Ecto neural progenitor cell (in vitro differentiated cells): ENCODE data around the gene APOH.
"Not testable (repeated sequence)": the region's sequence is repeated elsewhere in the genome, so short reads cannot be mapped to it uniquely, and the experiment has no call there.

Source experiments
- DNase-seq: peaks from one replicate; pipeline ENCODE4 v3.0.0-alpha.2; 2018; ENCODE audit warnings: low spot score

APOH gene

GRCh38 chr17:66228887-66229782 lies at the start of gene APOH:
APOH (minus strand) TSS chr17:66229415; CDS start chr17:66229379, 36 bp downstream.
- DNase-seq: no peak

- DNase-seq: no peak
These were observed 48.0 kb upstream of the APOH start for GRCh38 chr17:66277191-66277590.

- no peak for DNase-seq
These were observed 47.2 kb upstream of the APOH start for GRCh38 chr17:66276328-66276937.

- no peak for DNase-seq
These were observed 46.4 kb upstream of the APOH start for GRCh38 chr17:66275651-66276050.

GRCh38 chr17:66273586-66273848 lies 44.3 kb upstream of the APOH start:
- no peak for DNase-seq

GRCh38 chr17:66272811-66273585 lies 43.8 kb upstream of the APOH start:
- no peak for DNase-seq

GRCh38 chr17:66271512-66271911 lies 42.3 kb upstream of the APOH start:
- no peak for DNase-seq

GRCh38 chr17:66270106-66270505 lies 40.9 kb upstream of the APOH start:
- DNase-seq: no peak

- no peak for DNase-seq
These were observed 39.2 kb upstream of the APOH start for GRCh38 chr17:66268247-66268927.

GRCh38 chr17:66264696-66265095 lies 35.5 kb upstream of the APOH start:
- DNase-seq: no peak

- no peak for DNase-seq
These were observed 33.6 kb upstream of the APOH start for GRCh38 chr17:66262767-66263166.

GRCh38 chr17:66260688-66261087 lies 31.5 kb upstream of the APOH start:
- DNase-seq: no peak

- no peak for DNase-seq
These were observed 31.1 kb upstream of the APOH start for GRCh38 chr17:66260275-66260674.

- DNase-seq: no peak
These were observed 26.3 kb upstream of the APOH start for GRCh38 chr17:66255527-66255971.

- no peak for DNase-seq
These were observed 25.9 kb upstream of the APOH start for GRCh38 chr17:66255112-66255511.

- not testable (repeated sequence) for DNase-seq
These were observed 24.2 kb upstream of the APOH start for GRCh38 chr17:66253458-66253857.

GRCh38 chr17:66250686-66251085 lies 21.5 kb upstream of the APOH start:
- DNase-seq: no peak

- DNase-seq: no peak
These were observed 19.1 kb upstream of the APOH start for GRCh38 chr17:66248285-66248684.

- DNase-seq: no peak
These were observed 12.6 kb upstream of the APOH start for GRCh38 chr17:66241839-66242238.

GRCh38 chr17:66240630-66241029 lies 11.4 kb upstream of the APOH start:
- no peak for DNase-seq

GRCh38 chr17:66240013-66240412 lies 10.8 kb upstream of the APOH start:
- no peak for DNase-seq

- no peak for DNase-seq
These were observed 6.3 kb upstream of the APOH start for GRCh38 chr17:66235377-66235994.
